ENCODE measurements around the gene ADAMTS2.

DNA sequence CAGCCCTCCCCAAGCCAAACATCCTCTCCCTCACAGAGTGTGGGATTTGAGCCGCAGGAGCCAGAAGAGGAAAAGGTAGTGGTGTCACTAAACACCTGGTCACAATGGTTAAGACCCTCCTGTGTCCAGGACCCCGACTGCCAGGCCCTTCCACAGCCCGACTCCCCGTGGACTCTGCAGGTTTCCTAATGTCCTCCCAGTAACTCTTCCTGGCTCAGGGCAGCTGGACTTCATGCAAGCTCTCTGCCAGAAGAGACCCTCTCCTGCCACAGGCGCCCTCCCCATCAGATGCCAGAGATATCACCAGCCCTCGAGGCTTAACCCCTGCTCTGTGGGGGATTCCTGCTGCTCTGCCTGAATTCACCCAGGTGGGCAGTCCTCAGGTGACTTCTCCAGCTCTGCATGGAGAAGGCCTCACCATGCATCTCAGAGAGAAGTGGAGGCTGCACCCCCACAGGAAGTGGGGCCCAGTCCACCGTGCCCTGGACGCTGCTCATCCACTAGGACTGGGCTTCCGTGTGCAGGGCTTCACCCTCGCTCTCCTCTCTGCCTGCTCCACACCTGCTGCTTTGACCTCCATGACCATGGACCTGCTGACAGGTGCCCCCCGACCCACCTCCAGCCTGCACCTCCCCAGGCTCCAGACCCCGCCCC, 111.2 kb downstream of the ADAMTS2 start:
- TF ChIP-seq, protein P1, sequence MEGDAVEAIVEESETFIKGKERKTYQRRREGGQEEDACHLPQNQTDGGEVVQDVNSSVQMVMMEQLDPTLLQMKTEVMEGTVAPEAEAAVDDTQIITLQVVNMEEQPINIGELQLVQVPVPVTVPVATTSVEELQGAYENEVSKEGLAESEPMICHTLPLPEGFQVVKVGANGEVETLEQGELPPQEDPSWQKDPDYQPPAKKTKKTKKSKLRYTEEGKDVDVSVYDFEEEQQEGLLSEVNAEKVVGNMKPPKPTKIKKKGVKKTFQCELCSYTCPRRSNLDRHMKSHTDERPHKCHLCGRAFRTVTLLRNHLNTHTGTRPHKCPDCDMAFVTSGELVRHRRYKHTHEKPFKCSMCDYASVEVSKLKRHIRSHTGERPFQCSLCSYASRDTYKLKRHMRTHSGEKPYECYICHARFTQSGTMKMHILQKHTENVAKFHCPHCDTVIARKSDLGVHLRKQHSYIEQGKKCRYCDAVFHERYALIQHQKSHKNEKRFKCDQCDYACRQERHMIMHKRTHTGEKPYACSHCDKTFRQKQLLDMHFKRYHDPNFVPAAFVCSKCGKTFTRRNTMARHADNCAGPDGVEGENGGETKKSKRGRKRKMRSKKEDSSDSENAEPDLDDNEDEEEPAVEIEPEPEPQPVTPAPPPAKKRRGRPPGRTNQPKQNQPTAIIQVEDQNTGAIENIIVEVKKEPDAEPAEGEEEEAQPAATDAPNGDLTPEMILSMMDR (IDR thresholded peaks at IDR 0.05; ENCODE audit: low read length) = no peak
- no peak for TF ChIP-seq EZH2 (IDR thresholded peaks at IDR 0.05; ENCODE audit: borderline replicate concordance, low read length)

All from OCI-LY1 (cell line).